ENCODE data around the gene SMCO4.

GRCh38 chr11:93574638-93575220 is 31.5 kb upstream of the SMCO4 start:
- TF ChIP-seq POLR2A (IDR thresholded peaks at IDR 0.05) (no peak), CTCF (IDR thresholded peaks at IDR 0.05) (no peak)

Measured in esophagus squamous epithelium (tissue), 4 donors.